Left ventricle myocardium inferior (tissue), 1 donor: ENCODE measurements around the gene SH3TC2. TPM values are rescaled to one million over a fixed set of nuclear protein-coding genes. Genes with fewer than 3 reads are reported as not detected.
A peak's percentile ranks its signal among the peaks of the same experiment; 100 is the strongest.

Source experiments
- DNase-seq: peaks from one replicate; pipeline ENCODE4 v3.0.0-alpha.2; 2020
- H3K27ac ChIP-seq: fragments of 200-600 bp; replicated peaks from 2 replicates; pipeline ENCODE4 v1.8.0; 2021
- H3K27me3 ChIP-seq: fragments of 200-600 bp; 2 replicates; pipeline ENCODE4 v1.8.0; 2021; ENCODE audit warnings: low read depth
- H3K36me3 ChIP-seq: fragments of 200-600 bp; 2 replicates; pipeline ENCODE4 v1.8.0; 2021
- H3K4me1 ChIP-seq: fragments of 200-600 bp; 2 replicates; pipeline ENCODE4 v1.8.0; 2021
- H3K4me3 ChIP-seq: fragments of 200-600 bp; 2 replicates; pipeline ENCODE4 v1.8.0; 2021; ENCODE audit warnings: mild to moderate bottlenecking, moderate library complexity
- H3K9me3 ChIP-seq: fragments of 200-600 bp; replicated peaks from 2 replicates; pipeline ENCODE4 v1.8.0; 2021
- intact Hi-C: fragments of 100-400 bp; cut with micrococcal nuclease; formaldehyde crosslinking; loops from one replicate; pipeline ENCODE4 v1.11.0; 2022
- microRNA-seq: library from miRNA; unstranded; fragments of <30 nt; microRNA quantifications from one replicate; pipeline ENCODE4 v1.2.0, GENCODE V29; 2020
- total RNA-seq: library from RNA; stranded (reverse); fragmentation: NEBNext Ultra II Directional; extraction: Animal tissue kit (Norgen Biotek cat#: 25700); gene quantifications from one replicate; pipeline ENCODE4 v1.2.1, GENCODE V29; 2021
- TF ChIP-seq, protein P1 (sequence below): fragments of 200-600 bp; IDR thresholded peaks from 2 replicates; pipeline ENCODE4 v1.8.0; 2021; ENCODE audit warnings: antibody characterized with exemption, mild to moderate bottlenecking, borderline replicate concordance
- donor health status: DM: no; HTN: yes; CAD: no; lungs with severe emphysema.

The SH3TC2 gene
- total RNA-seq, 1 donor from 2014 or later: 9.4 TPM

DNA sequence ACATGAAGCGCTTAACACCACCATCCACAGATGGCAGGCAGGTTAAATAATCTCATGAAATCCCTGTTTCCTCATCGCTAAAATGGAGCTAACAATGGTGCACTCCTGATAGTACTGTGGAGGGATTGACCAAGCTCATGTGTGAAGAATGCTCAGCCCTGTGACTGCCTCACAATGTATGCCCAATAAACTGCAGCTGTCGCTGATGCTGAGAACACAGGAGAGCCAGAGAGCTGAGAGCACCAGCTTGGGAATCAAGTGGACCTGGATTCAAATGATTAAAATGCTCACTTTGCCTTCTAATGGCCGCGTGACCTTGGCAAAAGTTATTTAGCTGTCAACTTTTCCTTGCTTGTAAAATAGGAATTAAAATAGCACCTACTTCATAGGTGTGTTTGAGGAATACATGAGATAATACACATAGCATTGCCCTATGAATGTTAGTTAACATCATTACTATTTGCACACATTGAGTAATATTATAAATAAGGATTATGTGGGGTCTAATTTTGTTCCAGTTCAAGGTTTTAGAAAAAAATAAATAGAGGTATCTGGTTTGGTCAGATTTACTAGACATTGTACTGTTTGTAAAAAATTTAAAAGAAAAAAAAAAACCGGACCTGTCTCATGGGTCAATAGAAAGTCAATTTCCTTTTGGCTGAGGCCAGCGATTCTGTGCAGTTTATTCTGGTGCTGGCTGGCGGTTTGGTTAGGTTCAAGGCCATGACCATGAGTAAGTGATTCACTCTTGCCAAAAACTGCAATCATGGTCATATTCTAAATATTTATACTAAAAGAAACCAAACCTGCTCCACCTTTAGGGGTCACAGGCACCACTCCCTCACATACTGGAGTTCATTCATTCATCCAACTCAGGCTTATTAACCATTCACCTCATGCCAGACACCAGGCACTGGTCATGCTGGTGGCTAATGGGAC lies 101.3 kb downstream of the SH3TC2 start:
- Histone ChIP-seq H3K27ac (no peak overlapping the region), H3K36me3 (no peaks in the 10 kb centered on the region), H3K4me3 (no peak overlapping the region), H3K4me1 (peaks cover 38% of the 10 kb centered on the region), H3K9me3 (no peaks in the 10 kb centered on the region), H3K27me3 (no peaks in the 10 kb centered on the region)
- intact Hi-C loops: no loop called here
- TF ChIP-seq, protein P1, sequence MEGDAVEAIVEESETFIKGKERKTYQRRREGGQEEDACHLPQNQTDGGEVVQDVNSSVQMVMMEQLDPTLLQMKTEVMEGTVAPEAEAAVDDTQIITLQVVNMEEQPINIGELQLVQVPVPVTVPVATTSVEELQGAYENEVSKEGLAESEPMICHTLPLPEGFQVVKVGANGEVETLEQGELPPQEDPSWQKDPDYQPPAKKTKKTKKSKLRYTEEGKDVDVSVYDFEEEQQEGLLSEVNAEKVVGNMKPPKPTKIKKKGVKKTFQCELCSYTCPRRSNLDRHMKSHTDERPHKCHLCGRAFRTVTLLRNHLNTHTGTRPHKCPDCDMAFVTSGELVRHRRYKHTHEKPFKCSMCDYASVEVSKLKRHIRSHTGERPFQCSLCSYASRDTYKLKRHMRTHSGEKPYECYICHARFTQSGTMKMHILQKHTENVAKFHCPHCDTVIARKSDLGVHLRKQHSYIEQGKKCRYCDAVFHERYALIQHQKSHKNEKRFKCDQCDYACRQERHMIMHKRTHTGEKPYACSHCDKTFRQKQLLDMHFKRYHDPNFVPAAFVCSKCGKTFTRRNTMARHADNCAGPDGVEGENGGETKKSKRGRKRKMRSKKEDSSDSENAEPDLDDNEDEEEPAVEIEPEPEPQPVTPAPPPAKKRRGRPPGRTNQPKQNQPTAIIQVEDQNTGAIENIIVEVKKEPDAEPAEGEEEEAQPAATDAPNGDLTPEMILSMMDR: no peak
- DNase-seq: no peak

DNA sequence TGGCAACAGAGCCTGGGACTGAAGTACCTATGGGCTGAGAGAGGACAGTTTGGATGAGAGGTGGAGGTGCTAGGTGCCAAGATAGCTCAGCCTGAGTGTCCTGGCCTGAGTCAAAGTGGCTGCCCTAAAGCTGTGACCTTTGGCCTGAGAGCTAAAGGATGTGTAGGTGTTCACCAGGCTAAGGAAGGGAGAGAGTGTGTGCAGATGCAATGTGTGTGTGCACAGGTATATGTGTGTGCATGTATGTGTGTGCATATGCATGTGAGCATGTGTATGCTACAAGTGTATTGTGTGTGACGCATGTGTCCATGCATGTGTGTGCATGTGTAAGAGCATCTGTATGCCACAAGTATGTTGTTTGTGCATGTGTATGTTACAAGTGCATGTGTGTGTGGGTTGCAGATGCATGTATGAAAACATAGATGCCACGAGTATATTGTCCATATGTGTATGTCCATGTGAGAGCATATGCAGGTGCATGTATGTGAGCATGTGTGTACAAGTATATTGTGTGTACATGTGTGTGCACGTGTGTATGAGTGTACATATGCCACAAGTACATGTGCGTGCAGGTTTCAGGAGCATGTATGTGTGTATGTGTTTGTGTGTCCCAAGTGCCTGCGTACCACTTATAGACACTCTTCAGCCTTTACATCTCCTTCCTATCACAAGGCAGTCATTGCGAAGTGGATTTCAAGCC lies 102.6 kb downstream of the SH3TC2 start:
- peaks cover 26% of the 10 kb centered on the region for H3K4me1 ChIP-seq
- intact Hi-C loops: no loop called here
- TF ChIP-seq, protein P1: no peak
- H3K27ac ChIP-seq: no peak overlapping the region
- H3K36me3 ChIP-seq: no peaks in the 10 kb centered on the region
- no peak overlapping the region for H3K4me3 ChIP-seq
- DNase-seq: no peak
- H3K27me3 ChIP-seq: no peaks in the 10 kb centered on the region
- H3K9me3 ChIP-seq: no peaks in the 10 kb centered on the region

DNA sequence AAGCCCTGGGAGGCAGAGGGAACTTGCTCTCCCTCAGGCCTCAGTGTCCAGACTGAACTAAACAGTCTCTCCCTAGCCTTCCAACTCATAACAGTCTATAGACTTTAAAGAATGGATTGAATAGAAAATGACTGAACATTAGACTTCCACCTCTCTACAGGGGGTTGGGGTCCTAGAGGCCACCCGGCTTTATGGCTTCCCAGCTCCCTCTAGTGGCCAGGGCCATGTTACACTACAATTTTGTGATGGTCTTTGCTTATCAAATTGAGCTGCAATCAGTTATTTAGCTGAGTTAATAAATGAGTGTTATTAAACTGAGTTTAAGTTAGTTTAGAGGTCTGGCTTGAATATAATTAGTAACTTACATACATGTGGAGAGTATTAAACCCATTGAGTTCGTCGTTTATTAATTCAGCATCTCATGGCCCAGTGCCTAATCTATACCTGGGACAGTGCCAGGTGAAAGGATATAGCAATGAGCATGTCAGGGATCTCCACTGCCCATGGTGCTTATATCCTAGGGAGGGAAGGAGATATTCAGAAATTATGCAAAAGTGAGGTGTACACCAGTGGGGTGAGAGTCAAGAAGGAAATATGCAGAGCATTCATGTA lies 105.2 kb downstream of the SH3TC2 start:
- no peaks in the 10 kb centered on the region for H3K9me3 ChIP-seq
- intact Hi-C loops: loop anchor here (10.0 kb wide), 1 partner anchor 133 kb away; the partner anchor contains the start of gene ADRB2
- DNase-seq: peak; percentile 33

DNA sequence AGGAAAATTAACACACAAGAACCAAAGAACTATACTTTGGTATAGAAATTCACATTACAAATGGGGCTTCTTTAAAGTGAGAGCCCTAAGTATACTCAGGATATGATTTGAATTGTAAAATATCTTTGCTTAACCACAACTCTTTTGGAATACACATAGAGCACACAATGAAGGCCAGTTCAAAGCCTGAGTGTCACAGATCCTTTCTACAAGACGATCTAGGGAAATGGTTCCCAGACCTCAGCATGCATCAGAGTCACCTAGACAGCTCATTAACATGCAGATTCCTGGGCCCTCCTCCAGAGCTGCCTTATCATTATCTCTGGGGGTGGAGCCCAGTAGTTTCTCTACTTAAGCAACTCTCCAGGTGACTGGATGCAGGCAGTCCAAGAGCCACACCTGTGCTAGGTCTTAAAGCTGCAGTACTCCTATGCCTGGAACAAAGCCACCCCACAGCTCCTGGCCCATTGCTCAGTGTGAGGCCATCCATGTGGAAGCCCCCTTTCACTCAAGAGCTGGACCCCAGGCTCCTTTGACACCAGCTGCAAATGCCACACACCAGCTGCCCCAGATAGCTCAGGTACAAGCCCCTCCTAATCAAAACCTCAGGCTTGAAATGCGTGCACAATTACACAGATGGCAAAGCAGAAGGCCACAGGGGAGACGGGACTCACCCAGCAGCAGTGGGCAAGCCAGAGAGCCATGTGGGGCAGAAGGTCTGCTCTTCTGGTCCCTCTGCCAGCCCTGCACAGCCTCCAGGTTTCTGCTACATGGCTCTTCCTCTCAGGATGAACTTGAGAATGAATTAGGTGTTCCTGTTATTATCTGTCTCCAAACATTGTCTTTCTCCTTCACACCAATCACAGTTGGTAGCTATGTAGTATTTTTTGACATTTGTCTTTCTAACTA lies 106.1 kb downstream of the SH3TC2 start:
- Histone ChIP-seq H3K27ac (no peak overlapping the region), H3K36me3 (no peaks in the 10 kb centered on the region), H3K4me3 (no peak overlapping the region), H3K9me3 (no peaks in the 10 kb centered on the region), H3K4me1 (peaks cover 10% of the 10 kb centered on the region), H3K27me3 (no peaks in the 10 kb centered on the region)
- DNase-seq: no peak
- TF ChIP-seq, protein P1: no peak
- intact Hi-C loops: loop anchor here (10.0 kb wide), 1 partner anchor 132 kb away; the partner anchor contains the start of gene ADRB2

More for the DNA sequence above, 105.2 kb downstream of the SH3TC2 start:
- Histone ChIP-seq H3K27me3 (no peaks in the 10 kb centered on the region), H3K4me1 (peaks cover 10% of the 10 kb centered on the region), H3K4me3 (no peak overlapping the region), H3K27ac (no peak overlapping the region), H3K36me3 (no peaks in the 10 kb centered on the region)
- TF ChIP-seq, protein P1: peak; percentile 83

Small RNA genes within 50 kb of the gene (microRNA-seq; reads per million reads assigned to microRNA genes)
- 66.8 reads per million, percentile 51 among the genes with 10 or more reads in this experiment for gene MIR584

Other genes with a start within 250 kb of the SH3TC2 start
- 5.1 TPM for gene ADRB2, start 236.5 kb downstream of the SH3TC2 start, total RNA-seq
- gene ABLIM3, start 78.4 kb upstream of the SH3TC2 start, total RNA-seq: 122 TPM
- 40.6 TPM for gene AFAP1L1, start 208.8 kb upstream of the SH3TC2 start, total RNA-seq